K562 (cell line): ENCODE results near the gene ARHGEF17.

Source experiments
- ADNP ChIP-seq: fragments of 200-800 bp; sonication (Bioruptor generic); IDR thresholded peaks from 2 replicates; pipeline ENCODE4 v1.6.1; 2016; ENCODE audit warnings: missing genetic modification characterization, missing compliant biosample characterization
- ARID2 ChIP-seq: fragments of 450-650 bp; IDR thresholded peaks from 2 replicates; pipeline ENCODE4 v1.6.1; 2017; ENCODE audit warnings: antibody characterized with exemption, mild to moderate bottlenecking
- EZH2 ChIP-seq: IDR thresholded peaks from 2 replicates; pipeline ENCODE4 v1.6.1; 2012; ENCODE audit warnings: low read depth, mild to moderate bottlenecking, inconsistent platforms, low read length, borderline replicate concordance
- FIP1L1 ChIP-seq: fragments of 200-400 bp; formaldehyde crosslinking; IDR thresholded peaks from 2 replicates; pipeline ENCODE4 v1.6.1; 2018; ENCODE audit warnings: mild to moderate bottlenecking, low read depth, low read length; ENCODE audit not compliant: poor library complexity, severe bottlenecking
- FOXM1 ChIP-seq, 2 experiments: fragments of 450-650 bp in 1 of 2; sonication (generic) in 1 of 2; formaldehyde crosslinking in 1 of 2; IDR thresholded peaks; 2 replicates each; pipeline versions ENCODE4 v1.6.1 to v1.9.0; 2017 to 2022; ENCODE audit warnings: low read depth in 2 of 2, mild to moderate bottlenecking in 2 of 2, missing genetic modification reagents in 1 of 2, moderate library complexity in 1 of 2
- NCOA2 ChIP-seq, 2 experiments: fragments of 450-650 bp; IDR thresholded peaks; 2 replicates each; pipeline ENCODE4 v1.6.1; 2018; ENCODE audit warnings: mild to moderate bottlenecking in 2 of 2, moderate library complexity in 1 of 2; ENCODE audit not compliant: partially characterized antibody in 2 of 2
- NFXL1 ChIP-seq: fragments of 450-650 bp; formaldehyde crosslinking; IDR thresholded peaks from 2 replicates; pipeline ENCODE4 v1.4.0; 2021; ENCODE audit warnings: mild to moderate bottlenecking
- TF ChIP-seq, protein P1 (sequence below), 2 experiments: fragments of 450-650 bp; formaldehyde crosslinking in 1 of 2; IDR thresholded peaks; 2 replicates each; pipeline versions ENCODE4 v1.4.0 to v1.6.1; 2014 to 2020; ENCODE audit warnings: mild to moderate bottlenecking in 2 of 2, borderline replicate concordance in 1 of 2, low read depth in 1 of 2
- TF ChIP-seq, protein P2 (sequence below): fragments of 250-450 bp; sonication (Bioruptor Pico); IDR thresholded peaks from 2 replicates; pipeline ENCODE4 v1.5.0; 2021; ENCODE audit warnings: mild to moderate bottlenecking, borderline replicate concordance
- TF ChIP-seq, protein P3 (sequence below), 3 experiments: IDR thresholded peaks in 2 of 3; conservative IDR thresholded peaks in 1 of 3; 2 replicates each; pipeline ENCODE4 v1.5.1; 2011 to 2012; ENCODE audit warnings: low read length in 3 of 3, mild to moderate bottlenecking in 3 of 3, control low read depth in 2 of 3, improper control_type of control experiment in 1 of 3, inconsistent platforms in 1 of 3, low read depth in 1 of 3, mixed read lengths in 1 of 3, moderate library complexity in 1 of 3; ENCODE audit not compliant: insufficient read depth in 2 of 3

DNA sequence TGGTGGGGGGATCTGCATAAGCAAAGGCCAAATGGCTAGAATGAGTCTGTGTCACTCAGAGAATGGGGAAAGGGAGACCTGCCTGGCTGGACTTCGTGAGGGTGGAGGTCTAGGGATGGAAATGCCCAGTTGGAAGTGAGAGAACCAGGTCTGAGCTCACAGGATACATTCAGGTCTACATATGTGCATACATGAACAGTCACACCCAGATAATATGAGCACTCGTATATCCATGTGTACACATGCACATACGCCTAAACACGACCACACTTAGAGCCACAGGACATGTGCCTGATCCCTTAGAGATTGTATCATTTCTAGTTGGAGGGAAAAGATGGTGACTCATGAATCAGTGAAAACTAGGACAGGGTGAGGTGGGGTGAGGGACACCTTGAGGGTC is 47.0 kb downstream of the ARHGEF17 start:
- TF ChIP-seq FOXM1 (IDR thresholded peaks at IDR 0.05; ENCODE audit: low read depth) (no peak), FOXM1 (CRISPR knock-in tag; IDR thresholded peaks at IDR 0.05; ENCODE audit: low read depth) (no peak), NCOA2 (IDR thresholded peaks at IDR 0.05; ENCODE audit: partially characterized antibody in 2 of 2) (no peak), ADNP (tag) (no peak), NFXL1 (no peak), EZH2 (no peak), FIP1L1 (no peak), ARID2 (no peak)
- TF ChIP-seq, protein P1, sequence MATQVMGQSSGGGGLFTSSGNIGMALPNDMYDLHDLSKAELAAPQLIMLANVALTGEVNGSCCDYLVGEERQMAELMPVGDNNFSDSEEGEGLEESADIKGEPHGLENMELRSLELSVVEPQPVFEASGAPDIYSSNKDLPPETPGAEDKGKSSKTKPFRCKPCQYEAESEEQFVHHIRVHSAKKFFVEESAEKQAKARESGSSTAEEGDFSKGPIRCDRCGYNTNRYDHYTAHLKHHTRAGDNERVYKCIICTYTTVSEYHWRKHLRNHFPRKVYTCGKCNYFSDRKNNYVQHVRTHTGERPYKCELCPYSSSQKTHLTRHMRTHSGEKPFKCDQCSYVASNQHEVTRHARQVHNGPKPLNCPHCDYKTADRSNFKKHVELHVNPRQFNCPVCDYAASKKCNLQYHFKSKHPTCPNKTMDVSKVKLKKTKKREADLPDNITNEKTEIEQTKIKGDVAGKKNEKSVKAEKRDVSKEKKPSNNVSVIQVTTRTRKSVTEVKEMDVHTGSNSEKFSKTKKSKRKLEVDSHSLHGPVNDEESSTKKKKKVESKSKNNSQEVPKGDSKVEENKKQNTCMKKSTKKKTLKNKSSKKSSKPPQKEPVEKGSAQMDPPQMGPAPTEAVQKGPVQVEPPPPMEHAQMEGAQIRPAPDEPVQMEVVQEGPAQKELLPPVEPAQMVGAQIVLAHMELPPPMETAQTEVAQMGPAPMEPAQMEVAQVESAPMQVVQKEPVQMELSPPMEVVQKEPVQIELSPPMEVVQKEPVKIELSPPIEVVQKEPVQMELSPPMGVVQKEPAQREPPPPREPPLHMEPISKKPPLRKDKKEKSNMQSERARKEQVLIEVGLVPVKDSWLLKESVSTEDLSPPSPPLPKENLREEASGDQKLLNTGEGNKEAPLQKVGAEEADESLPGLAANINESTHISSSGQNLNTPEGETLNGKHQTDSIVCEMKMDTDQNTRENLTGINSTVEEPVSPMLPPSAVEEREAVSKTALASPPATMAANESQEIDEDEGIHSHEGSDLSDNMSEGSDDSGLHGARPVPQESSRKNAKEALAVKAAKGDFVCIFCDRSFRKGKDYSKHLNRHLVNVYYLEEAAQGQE (IDR thresholded peaks at IDR 0.05; ENCODE audit: borderline replicate concordance), result no peak
- TF ChIP-seq, protein P1 (CRISPR knock-in tag; IDR thresholded peaks at IDR 0.05; ENCODE audit: low read depth), result no peak
- TF ChIP-seq, protein P2, sequence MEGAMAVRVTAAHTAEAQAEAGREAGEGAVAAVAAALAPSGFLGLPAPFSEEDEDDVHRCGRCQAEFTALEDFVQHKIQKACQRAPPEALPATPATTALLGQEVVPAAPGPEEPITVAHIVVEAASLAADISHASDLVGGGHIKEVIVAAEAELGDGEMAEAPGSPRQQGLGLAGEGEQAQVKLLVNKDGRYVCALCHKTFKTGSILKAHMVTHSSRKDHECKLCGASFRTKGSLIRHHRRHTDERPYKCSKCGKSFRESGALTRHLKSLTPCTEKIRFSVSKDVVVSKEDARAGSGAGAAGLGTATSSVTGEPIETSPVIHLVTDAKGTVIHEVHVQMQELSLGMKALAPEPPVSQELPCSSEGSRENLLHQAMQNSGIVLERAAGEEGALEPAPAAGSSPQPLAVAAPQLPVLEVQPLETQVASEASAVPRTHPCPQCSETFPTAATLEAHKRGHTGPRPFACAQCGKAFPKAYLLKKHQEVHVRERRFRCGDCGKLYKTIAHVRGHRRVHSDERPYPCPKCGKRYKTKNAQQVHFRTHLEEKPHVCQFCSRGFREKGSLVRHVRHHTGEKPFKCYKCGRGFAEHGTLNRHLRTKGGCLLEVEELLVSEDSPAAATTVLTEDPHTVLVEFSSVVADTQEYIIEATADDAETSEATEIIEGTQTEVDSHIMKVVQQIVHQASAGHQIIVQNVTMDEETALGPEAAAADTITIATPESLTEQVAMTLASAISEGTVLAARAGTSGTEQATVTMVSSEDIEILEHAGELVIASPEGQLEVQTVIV (CRISPR knock-in tag), result no peak
- TF ChIP-seq, protein P3, sequence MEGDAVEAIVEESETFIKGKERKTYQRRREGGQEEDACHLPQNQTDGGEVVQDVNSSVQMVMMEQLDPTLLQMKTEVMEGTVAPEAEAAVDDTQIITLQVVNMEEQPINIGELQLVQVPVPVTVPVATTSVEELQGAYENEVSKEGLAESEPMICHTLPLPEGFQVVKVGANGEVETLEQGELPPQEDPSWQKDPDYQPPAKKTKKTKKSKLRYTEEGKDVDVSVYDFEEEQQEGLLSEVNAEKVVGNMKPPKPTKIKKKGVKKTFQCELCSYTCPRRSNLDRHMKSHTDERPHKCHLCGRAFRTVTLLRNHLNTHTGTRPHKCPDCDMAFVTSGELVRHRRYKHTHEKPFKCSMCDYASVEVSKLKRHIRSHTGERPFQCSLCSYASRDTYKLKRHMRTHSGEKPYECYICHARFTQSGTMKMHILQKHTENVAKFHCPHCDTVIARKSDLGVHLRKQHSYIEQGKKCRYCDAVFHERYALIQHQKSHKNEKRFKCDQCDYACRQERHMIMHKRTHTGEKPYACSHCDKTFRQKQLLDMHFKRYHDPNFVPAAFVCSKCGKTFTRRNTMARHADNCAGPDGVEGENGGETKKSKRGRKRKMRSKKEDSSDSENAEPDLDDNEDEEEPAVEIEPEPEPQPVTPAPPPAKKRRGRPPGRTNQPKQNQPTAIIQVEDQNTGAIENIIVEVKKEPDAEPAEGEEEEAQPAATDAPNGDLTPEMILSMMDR (IDR thresholded peaks at IDR 0.05 in 2 of 3, conservative IDR thresholded peaks at IDR 0.05 in 1 of 3; ENCODE audit: insufficient read depth in 2 of 3, low read depth in 1 of 3, low read length in 3 of 3), result no peak
